CD8-positive, alpha-beta memory T cell (primary cell): ENCODE measurements around the gene SUV39H2. TPM values are rescaled to one million over a fixed set of nuclear protein-coding genes. Genes with fewer than 3 reads are reported as not detected.
"Not testable (repeated sequence)": the region's sequence is repeated elsewhere in the genome, so short reads cannot be mapped to it uniquely, and the experiment has no call there.

Experiments used
- CTCF ChIA-PET: fragments of 350-600 bp; sonication (Branson Sonifier 250); formaldehyde crosslinking; loops from one replicate; lab custom pipeline; 2021; ENCODE audit warnings: antibody characterized with exemption; lab: Charles Lee
- POLR2A ChIA-PET: fragments of 350-600 bp; sonication (Branson Sonifier 250); formaldehyde crosslinking; loops from one replicate; lab custom pipeline; 2021; ENCODE audit warnings: antibody characterized with exemption; lab: Charles Lee
- DNase-seq, 5 donors: peaks; one replicate each; pipeline versions ENCODE4 v3.0.0 to v3.0.0-alpha.2; 2020 to 2022; ENCODE audit warnings: mixed read lengths in 1 of 5
- H3K27ac ChIP-seq: one replicate; pipeline ENCODE4 v1.7.0; 2013; ENCODE audit warnings: low read depth, mild to moderate bottlenecking, low read length, moderate library complexity
- H3K27me3 ChIP-seq: 2 replicates; pipeline ENCODE4 v1.7.0; 2013; ENCODE audit warnings: low read length, mild to moderate bottlenecking; ENCODE audit not compliant: insufficient read depth, poor library complexity, severe bottlenecking
- H3K36me3 ChIP-seq: 2 replicates; pipeline ENCODE4 v1.7.0; 2013; ENCODE audit warnings: mild to moderate bottlenecking, low read length, moderate library complexity; ENCODE audit not compliant: insufficient read depth
- H3K4me1 ChIP-seq: 2 replicates; pipeline ENCODE4 v1.7.0; 2013; ENCODE audit warnings: mild to moderate bottlenecking, low read length, moderate library complexity; ENCODE audit not compliant: insufficient read depth
- H3K4me3 ChIP-seq: 2 replicates; pipeline ENCODE4 v1.7.0; 2013; ENCODE audit warnings: mild to moderate bottlenecking, low read length
- H3K9me3 ChIP-seq: 2 replicates; pipeline ENCODE4 v1.7.0; 2013; ENCODE audit warnings: mild to moderate bottlenecking, low read length
- H3K27ac Mint-ChIP-seq, 8 donors: one replicate each; pipeline ENCODE4 v1.8.0; 2020 to 2021; ENCODE audit warnings: mixed read lengths in 8 of 8, mild to moderate bottlenecking in 6 of 8, inconsistent platforms in 3 of 8, moderate library complexity in 3 of 8
- H3K27me3 Mint-ChIP-seq, 2 donors: one replicate each; pipeline ENCODE4 v1.8.0; 2020 to 2021; ENCODE audit warnings: mixed read lengths in 2 of 2, mild to moderate bottlenecking in 1 of 2, moderate library complexity in 1 of 2
- H3K36me3 Mint-ChIP-seq, 3 donors: one replicate each; pipeline ENCODE4 v1.8.0; 2020 to 2021; ENCODE audit warnings: mixed read lengths in 3 of 3, inconsistent platforms in 1 of 3, mild to moderate bottlenecking in 1 of 3
- H3K4me1 Mint-ChIP-seq, 3 donors: one replicate each; pipeline ENCODE4 v1.8.0; 2020 to 2021; ENCODE audit warnings: mixed read lengths in 3 of 3, inconsistent platforms in 1 of 3, mild to moderate bottlenecking in 1 of 3
- H3K4me3 Mint-ChIP-seq, 7 donors: one replicate each; pipeline ENCODE4 v1.8.0; 2020 to 2021; ENCODE audit warnings: mixed read lengths in 7 of 7, mild to moderate bottlenecking in 6 of 7, moderate library complexity in 4 of 7, inconsistent platforms in 2 of 7
- H3K9me3 Mint-ChIP-seq, 5 donors: one replicate each; pipeline ENCODE4 v1.8.0; 2020 to 2022; ENCODE audit warnings: mixed read lengths in 5 of 5, mild to moderate bottlenecking in 3 of 5, moderate library complexity in 2 of 5, inconsistent platforms in 1 of 5
- polyA plus RNA-seq: library from polyadenylated mRNA; unstranded; fragments of 300-500 nt; fragmentation: Illumina TruSeq; gene quantifications from one replicate; pipeline ENCODE4 v1.2.3, GENCODE V29; 2021
- total RNA-seq, 2 experiments: library from RNA; stranded (reverse); gene quantifications; one replicate each; pipeline ENCODE4 v1.2.3, GENCODE V29; 2021

Gene SUV39H2
- total and polyA plus RNA-seq, 3 experiments from 2014 or later, result 3.4 to 35.8 (median 30.8) TPM

DNA sequence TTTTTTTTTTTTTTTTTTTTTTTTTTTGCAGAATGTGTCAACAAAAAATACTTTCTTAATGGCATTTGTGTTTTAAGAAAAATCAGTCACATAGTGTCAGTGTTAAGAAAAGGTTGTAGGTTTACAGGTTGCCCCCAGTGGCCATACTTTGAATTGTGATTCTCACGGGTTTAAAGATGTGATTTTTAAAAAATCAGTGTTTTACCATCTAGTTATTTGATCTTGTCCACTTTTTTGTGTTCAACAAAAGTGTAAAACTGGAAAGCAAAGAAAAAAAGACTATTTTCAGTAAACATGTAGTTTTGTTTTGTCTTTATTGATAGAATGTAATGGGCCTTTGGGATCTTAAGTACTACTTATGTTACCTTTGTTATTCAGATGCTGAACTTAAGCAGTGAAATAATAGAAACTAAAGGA, 25.7 kb downstream of the SUV39H2 start:
- H3K36me3 Mint-ChIP-seq, result peaks cover 13 to 22% (median 19%) of the 10 kb centered on the region in 3 donors

DNA sequence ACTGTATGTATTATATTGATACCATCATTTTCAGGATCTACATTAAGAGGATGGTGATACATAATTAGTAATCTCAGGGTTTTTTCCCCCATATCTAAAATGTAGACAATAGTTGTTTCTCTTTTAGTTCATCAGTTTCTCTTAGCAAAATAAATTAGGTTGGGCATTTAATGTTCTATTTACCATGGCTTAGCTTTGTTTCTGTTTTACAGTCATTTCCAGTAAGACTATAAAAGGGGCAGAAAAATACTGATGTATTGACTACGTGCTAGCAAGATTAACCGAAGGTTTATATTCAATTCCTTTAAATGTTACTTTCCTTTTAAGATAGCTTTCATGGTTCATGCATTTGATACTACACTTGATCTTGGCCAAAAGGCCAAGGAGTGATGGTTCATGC, 26.2 kb downstream of the SUV39H2 start:
- no peak overlapping the region for H3K4me3 ChIP-seq
- ChIA-PET CTCF (no interaction called here), POLR2A (no interaction called here)
- peaks cover 14% of the 10 kb centered on the region for H3K36me3 ChIP-seq
- Mint-ChIP-seq H3K36me3 (peaks cover 15 to 25% (median 21%) of the 10 kb centered on the region in 3 donors), H3K4me1 (peaks cover 9 to 23% (median 20%) of the 10 kb centered on the region in 3 donors), H3K27me3 (no peaks in the 10 kb centered on the region), H3K27ac (peak overlapping the region in 1 of 8 donors; percentile 13), H3K9me3 (no peaks in the 10 kb centered on the region), H3K4me3 (no peak overlapping the region)
- no peak overlapping the region for H3K27ac ChIP-seq
- no peak for DNase-seq
- no peaks in the 10 kb centered on the region for H3K4me1 ChIP-seq
- no peaks in the 10 kb centered on the region for H3K9me3 ChIP-seq
- H3K27me3 ChIP-seq, result no peaks in the 10 kb centered on the region

More for the DNA sequence above, 25.7 kb downstream of the SUV39H2 start:
- H3K27me3 Mint-ChIP-seq, result no peaks in the 10 kb centered on the region
- Histone ChIP-seq H3K9me3 (no peaks in the 10 kb centered on the region), H3K27ac (no peak overlapping the region), H3K27me3 (no peaks in the 10 kb centered on the region), H3K4me1 (no peaks in the 10 kb centered on the region), H3K4me3 (no peak overlapping the region), H3K36me3 (peaks cover 13% of the 10 kb centered on the region)
- H3K4me1 Mint-ChIP-seq, result peaks cover 9 to 23% (median 20%) of the 10 kb centered on the region in 3 donors
- CTCF ChIA-PET, result interaction anchor here (1.0 kb wide), 1 partner anchor 66 kb away, joined by 3 read pairs; the partner anchor contains the start of genes CDNF, HSPA14 and MSANTD7
- H3K9me3 Mint-ChIP-seq, result no peaks in the 10 kb centered on the region
- H3K4me3 Mint-ChIP-seq, result no peak overlapping the region
- H3K27ac Mint-ChIP-seq, result peak overlapping the region in 2 of 8 donors; percentile 1 to 13
- peak in 2 of 5 donors; percentile 21 to 30 for DNase-seq
- POLR2A ChIA-PET, result no interaction called here

GRCh38 chr10:14905890-14906289, 27.2 kb downstream of the SUV39H2 start:
- peaks cover 20 to 35% (median 21%) of the 10 kb centered on the region in 3 donors for H3K36me3 Mint-ChIP-seq
- H3K9me3 ChIP-seq, result no peaks in the 10 kb centered on the region
- H3K4me1 Mint-ChIP-seq, result peaks cover 9 to 25% (median 23%) of the 10 kb centered on the region in 3 donors
- no peaks in the 10 kb centered on the region for H3K9me3 Mint-ChIP-seq
- CTCF ChIA-PET, result no interaction called here
- no peak overlapping the region for H3K4me3 Mint-ChIP-seq
- no peaks in the 10 kb centered on the region for H3K27me3 ChIP-seq
- H3K36me3 ChIP-seq, result peaks cover 23% of the 10 kb centered on the region
- POLR2A ChIA-PET, result no interaction called here
- H3K4me3 ChIP-seq, result no peak overlapping the region
- no peak overlapping the region for H3K27ac ChIP-seq
- peak in 2 of 5 donors; percentile 1 to 17 for DNase-seq
- H3K27ac Mint-ChIP-seq, result peak overlapping the region in 5 of 8 donors; percentile 3 to 60 (median 31)
- no peaks in the 10 kb centered on the region for H3K27me3 Mint-ChIP-seq
- H3K4me1 ChIP-seq, result no peaks in the 10 kb centered on the region

DNA sequence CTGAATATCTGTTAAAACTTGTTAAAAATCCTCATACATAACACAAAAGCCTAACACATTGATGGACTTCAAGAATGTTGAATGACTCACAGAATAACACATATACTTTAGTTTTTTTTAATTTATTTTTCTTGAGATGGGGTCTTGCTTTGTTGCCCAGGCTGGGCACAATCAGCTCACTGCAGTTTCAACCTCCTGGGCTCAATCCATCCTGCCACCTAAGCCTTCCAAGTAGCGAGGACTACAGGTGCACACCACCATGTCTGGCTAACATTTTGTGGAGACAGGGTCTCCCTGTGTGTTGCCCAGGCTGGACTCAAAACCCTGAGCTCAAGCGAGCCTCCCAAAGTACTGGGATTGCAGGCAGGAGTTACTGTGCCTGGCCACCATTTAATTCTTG, 28.1 kb downstream of the SUV39H2 start:
- ChIA-PET CTCF (no interaction called here), POLR2A (no interaction called here)
- Histone ChIP-seq H3K9me3 (no peaks in the 10 kb centered on the region), H3K4me1 (no peaks in the 10 kb centered on the region), H3K27me3 (no peaks in the 10 kb centered on the region), H3K27ac (no peak overlapping the region), H3K36me3 (peaks cover 23% of the 10 kb centered on the region), H3K4me3 (no peak overlapping the region)
- Mint-ChIP-seq H3K9me3 (no peaks in the 10 kb centered on the region), H3K4me1 (peaks cover 9 to 32% (median 23%) of the 10 kb centered on the region in 3 donors), H3K36me3 (peaks cover 22 to 44% (median 25%) of the 10 kb centered on the region in 3 donors), H3K27me3 (no peaks in the 10 kb centered on the region), H3K4me3 (no peak overlapping the region), H3K27ac (no peak overlapping the region)
- no peak for DNase-seq

DNA sequence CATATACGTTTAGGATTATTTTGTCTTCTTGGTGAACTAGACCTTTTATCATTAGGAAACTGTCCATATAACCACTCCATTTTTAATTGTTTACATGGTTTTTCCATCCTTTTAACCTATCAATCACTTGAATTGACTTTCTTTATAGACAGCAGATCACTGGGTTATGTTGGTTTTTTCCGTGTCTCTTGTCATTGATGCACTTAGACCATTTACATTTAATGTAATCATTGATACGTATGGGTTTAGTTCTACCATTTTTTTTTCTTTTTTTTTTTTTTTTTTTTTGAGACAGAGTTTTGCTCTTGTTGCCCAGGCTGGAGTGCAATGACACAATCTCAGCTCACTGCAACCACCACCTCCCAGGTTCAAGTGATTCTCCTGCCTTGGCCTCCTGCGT, 28.9 kb downstream of the SUV39H2 start:
- peaks cover 9 to 32% (median 23%) of the 10 kb centered on the region in 3 donors for H3K4me1 Mint-ChIP-seq
- peaks cover 24 to 52% (median 25%) of the 10 kb centered on the region in 3 donors for H3K36me3 Mint-ChIP-seq
- H3K4me1 ChIP-seq, H3K9me3 Mint-ChIP-seq, H3K4me3 Mint-ChIP-seq, DNase-seq, H3K27ac ChIP-seq, H3K4me3 ChIP-seq, H3K27me3 Mint-ChIP-seq, H3K9me3 ChIP-seq, H3K27ac Mint-ChIP-seq, POLR2A ChIA-PET, H3K27me3 ChIP-seq, CTCF ChIA-PET: not testable (repeated sequence)
- peaks cover 23% of the 10 kb centered on the region for H3K36me3 ChIP-seq

- H3K9me3 Mint-ChIP-seq, result no peaks in the 10 kb centered on the region
- POLR2A ChIA-PET, result no interaction called here
- peak overlapping the region in 2 of 8 donors; percentile 8 to 37 for H3K27ac Mint-ChIP-seq
Measured at GRCh38 chr10:14909101-14909500, 30.4 kb downstream of the SUV39H2 start.

DNA sequence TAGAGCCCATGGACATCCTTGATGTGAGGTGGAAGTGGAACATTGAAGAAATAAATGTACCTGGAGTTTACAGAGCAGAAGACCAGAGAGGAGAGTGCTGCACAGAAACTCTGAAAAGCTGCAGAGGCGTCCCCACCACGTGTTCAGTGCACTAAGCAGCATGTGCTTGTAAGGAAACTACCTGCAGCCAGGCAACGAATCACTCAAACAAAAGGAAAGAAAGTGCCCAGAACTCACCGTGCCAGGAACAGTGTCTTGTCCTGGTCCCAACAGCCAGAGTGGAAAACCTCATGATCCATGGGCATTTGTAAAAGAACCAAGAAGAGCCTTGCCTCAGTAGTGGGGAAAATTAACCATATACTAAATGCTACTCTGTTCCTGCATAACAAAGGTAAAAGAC, 32.3 kb downstream of the SUV39H2 start:
- Histone ChIP-seq H3K36me3 (peaks cover 38% of the 10 kb centered on the region), H3K9me3 (no peaks in the 10 kb centered on the region), H3K27ac (no peak overlapping the region), H3K27me3 (no peaks in the 10 kb centered on the region), H3K4me3 (no peak overlapping the region), H3K4me1 (no peaks in the 10 kb centered on the region)
- no peak overlapping the region for H3K4me3 Mint-ChIP-seq
- H3K27ac Mint-ChIP-seq, result peak overlapping the region in 4 of 8 donors; percentile 2 to 71 (median 34)
- DNase-seq, result no peak
- POLR2A ChIA-PET, result no interaction called here
- H3K36me3 Mint-ChIP-seq, result peaks cover 38 to 81% (median 40%) of the 10 kb centered on the region in 3 donors
- no peaks in the 10 kb centered on the region for H3K27me3 Mint-ChIP-seq
- peaks cover 12 to 37% (median 23%) of the 10 kb centered on the region in 3 donors for H3K4me1 Mint-ChIP-seq
- CTCF ChIA-PET, result no interaction called here
- H3K9me3 Mint-ChIP-seq, result peaks cover 0 to 2% (median 0%) of the 10 kb centered on the region in 5 donors

More at GRCh38 chr10:14909101-14909500, 30.4 kb downstream of the SUV39H2 start:
- no peak for DNase-seq
- Histone ChIP-seq H3K27me3 (no peaks in the 10 kb centered on the region), H3K36me3 (peaks cover 33% of the 10 kb centered on the region), H3K4me3 (no peak overlapping the region), H3K4me1 (no peaks in the 10 kb centered on the region), H3K9me3 (no peaks in the 10 kb centered on the region), H3K27ac (no peak overlapping the region)
- peaks cover 11 to 38% (median 26%) of the 10 kb centered on the region in 3 donors for H3K4me1 Mint-ChIP-seq
- H3K36me3 Mint-ChIP-seq, result peaks cover 29 to 64% (median 31%) of the 10 kb centered on the region in 3 donors
- CTCF ChIA-PET, result no interaction called here
- no peak overlapping the region for H3K4me3 Mint-ChIP-seq
- H3K27me3 Mint-ChIP-seq, result no peaks in the 10 kb centered on the region

- peaks cover 0 to 6% (median 3%) of the 10 kb centered on the region in 5 donors for H3K9me3 Mint-ChIP-seq
- peaks cover 12 to 36% (median 20%) of the 10 kb centered on the region in 3 donors for H3K4me1 Mint-ChIP-seq
- Histone ChIP-seq H3K9me3 (peaks cover 4% of the 10 kb centered on the region), H3K27me3 (no peaks in the 10 kb centered on the region), H3K4me3 (no peak overlapping the region), H3K4me1 (no peaks in the 10 kb centered on the region), H3K36me3 (peaks cover 38% of the 10 kb centered on the region), H3K27ac (no peak overlapping the region)
- no peak overlapping the region for H3K27ac Mint-ChIP-seq
- no peaks in the 10 kb centered on the region for H3K27me3 Mint-ChIP-seq
- ChIA-PET CTCF (no interaction called here), POLR2A (no interaction called here)
- no peak overlapping the region for H3K4me3 Mint-ChIP-seq
- peaks cover 43 to 89% (median 49%) of the 10 kb centered on the region in 3 donors for H3K36me3 Mint-ChIP-seq
- DNase-seq, result no peak
Measured at GRCh38 chr10:14911801-14912200, 33.1 kb downstream of the SUV39H2 start.
